ENCODE data around the gene ADAMTS8.

GRCh38 chr11:130439876-130440275 lies 11.5 kb upstream of the ADAMTS8 start:
- TF ChIP-seq MEF2A (IDR thresholded peaks at IDR 0.05; ENCODE audit: insufficient read depth, low read depth, low read length) (no peak), JUNB (IDR thresholded peaks at IDR 0.05) (no peak), SMC3 (IDR thresholded peaks at IDR 0.05; ENCODE audit: borderline replicate concordance, low read length) (no peak), REST (IDR thresholded peaks at IDR 0.05; ENCODE audit: low read depth, low read length) (no peak), TCF7 (IDR thresholded peaks at IDR 0.05; ENCODE audit: borderline replicate concordance) (no peak), E2F4 (IDR thresholded peaks at IDR 0.05; ENCODE audit: low read depth, low read length) (no peak), CREM (IDR thresholded peaks at IDR 0.05; ENCODE audit: low read depth) (no peak), PML (IDR thresholded peaks at IDR 0.05; ENCODE audit: low read length) (no peak), SIX5 (IDR thresholded peaks at IDR 0.05; ENCODE audit: low read depth, low read length, severe bottlenecking) (no peak), ATF2 (IDR thresholded peaks at IDR 0.05; ENCODE audit: low read length) (no peak), EZH2 (IDR thresholded peaks at IDR 0.05; ENCODE audit: borderline replicate concordance, control insufficient read depth, low read depth, low read length) (no peak), CREB1 (IDR thresholded peaks at IDR 0.05; ENCODE audit: low read depth) (no peak)
